ENCODE measurements around the gene NEURL1B.

Gene NEURL1B

DNA sequence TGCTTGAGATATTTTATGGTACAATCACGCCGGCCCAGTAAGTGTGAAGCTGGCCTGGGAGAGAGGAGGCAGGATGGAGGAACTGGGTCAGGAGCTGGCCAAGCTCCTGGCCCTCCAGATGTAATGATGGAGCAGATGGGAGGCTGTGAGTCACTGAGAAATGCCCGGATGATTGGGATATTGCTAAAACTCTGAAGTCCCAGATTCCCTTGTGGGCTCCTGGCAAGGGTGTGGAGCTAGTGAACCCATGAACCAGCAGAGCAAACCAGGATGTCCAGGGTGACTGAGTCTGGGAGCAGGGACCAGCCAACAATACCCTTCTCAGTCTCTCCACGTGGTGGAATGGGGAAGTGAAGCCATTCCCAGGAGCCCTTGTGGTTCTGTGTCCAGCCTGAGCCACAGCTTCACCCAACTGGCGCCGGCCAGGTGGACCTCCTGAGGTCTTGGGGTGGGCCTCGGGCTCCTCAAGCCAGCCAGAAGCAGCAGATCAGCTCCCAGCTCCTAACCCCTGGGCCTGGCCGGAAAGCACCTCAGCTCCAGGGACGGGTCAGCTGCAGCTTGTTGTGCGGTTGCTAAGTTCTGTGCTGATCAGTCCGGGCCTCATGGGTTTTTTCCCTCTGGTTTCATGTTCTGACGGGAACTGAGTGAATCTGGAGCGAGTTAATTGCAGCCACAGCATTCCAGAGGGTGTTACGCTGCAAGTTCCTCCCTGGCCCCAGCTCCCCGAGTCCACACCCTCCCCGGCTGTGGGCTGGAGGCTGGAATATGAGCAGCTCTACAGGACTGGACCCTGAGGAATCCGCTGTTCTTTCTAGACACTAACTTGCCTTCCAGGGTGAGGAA, 92.3 kb downstream of the NEURL1B start:
- no peak overlapping the region for H3K27ac ChIP-seq (ENCODE audit: extremely low read depth, low read depth, low read length)
- no peaks in the 10 kb centered on the region for H3K36me3 ChIP-seq (ENCODE audit: control insufficient read depth in 2 of 2, insufficient read depth in 1 of 2, low read length in 2 of 2)
- ChIA-PET POLR2A (interaction anchor here (0.6 to 2.8 kb wide), 5 partner anchors 28 to 502 kb away, joined by 4 to 16 read pairs (median 6); partner anchors contain the start of gene DUSP1), CTCF (interaction anchor here (0.6 to 1.2 kb wide), 4 partner anchors 19 to 363 kb away, joined by 3 to 6 read pairs (median 3); no protein-coding TSS in a partner anchor)
- TF ChIP-seq ZNF600 (tag by site-specific recombination; IDR thresholded peaks at IDR 0.05), result 0 out of 2 replicates have a peak, but pooled peaks have one; percentile 58
- no peak for TF ChIP-seq ZFP37 (tag by site-specific recombination; IDR thresholded peaks at IDR 0.05)
- no peak overlapping the region for H3K4me3 ChIP-seq (ENCODE audit: low read depth, low read length)
- no peaks in the 10 kb centered on the region for H3K9me3 ChIP-seq (ENCODE audit: control insufficient read depth, insufficient read depth, low read depth, low read length)
- H3K4me1 ChIP-seq (ENCODE audit: control insufficient read depth, insufficient read depth, low read length), result no peaks in the 10 kb centered on the region

DNA sequence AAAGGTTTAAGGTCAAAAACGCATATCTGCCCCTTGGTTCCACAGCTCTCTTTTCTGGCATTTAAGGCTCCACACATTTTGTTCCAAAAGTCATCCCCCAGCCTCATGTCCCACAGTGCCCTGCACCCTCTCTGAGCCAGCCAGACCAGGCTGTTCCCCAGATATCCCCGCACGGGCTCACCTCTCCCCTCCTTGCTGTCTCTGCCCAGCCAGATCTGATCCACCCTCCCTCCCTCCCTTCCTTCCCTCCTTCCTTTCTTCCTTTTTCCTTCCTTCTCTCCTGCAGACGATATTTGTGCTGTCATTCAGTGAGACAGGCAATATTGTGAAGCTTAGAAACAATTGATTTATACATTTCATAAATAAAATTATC, 92.9 kb downstream of the NEURL1B start:
- TF ChIP-seq ZNF341 (tag by site-specific recombination; IDR thresholded peaks at IDR 0.05; ENCODE audit: low read depth) (peak; percentile 61; the same call in 1 of the 2 replicates), PRDM1 (tag by site-specific recombination; IDR thresholded peaks at IDR 0.05) (no peak), ZSCAN16 (tag by site-specific recombination; IDR thresholded peaks at IDR 0.05) (no peak), ZNF366 (tag by site-specific recombination; conservative IDR thresholded peaks at IDR 0.05) (peak; percentile 64)
- H3K27ac ChIP-seq (ENCODE audit: extremely low read depth, low read depth, low read length), result no peak overlapping the region

GRCh38 chr5:172735141-172735831, 94.2 kb downstream of the NEURL1B start:
- H3K9me3 ChIP-seq (ENCODE audit: control insufficient read depth, insufficient read depth, low read depth, low read length), result no peaks in the 10 kb centered on the region
- TF ChIP-seq ZNF10 (tag by site-specific recombination; IDR thresholded peaks at IDR 0.05) (no peak), ZNF341 (tag by site-specific recombination; IDR thresholded peaks at IDR 0.05; ENCODE audit: low read depth) (peak; percentile 28; the same call in 1 of the 2 replicates), ZNF211 (tag by site-specific recombination; IDR thresholded peaks at IDR 0.05; ENCODE audit: low read depth) (no peak), ZNF654 (tag by site-specific recombination; IDR thresholded peaks at IDR 0.05; ENCODE audit: low read depth) (no peak), ZNF2 (tag by site-specific recombination; IDR thresholded peaks at IDR 0.05) (no peak), ZNF658 (tag by site-specific recombination; IDR thresholded peaks at IDR 0.05) (no peak), ZNF221 (tag by site-specific recombination; IDR thresholded peaks at IDR 0.05; ENCODE audit: borderline replicate concordance) (no peak), EGR2 (tag by site-specific recombination; IDR thresholded peaks at IDR 0.05; ENCODE audit: low read depth) (peak; percentile 46; the same call in 1 of the 2 replicates), ZNF202 (tag by site-specific recombination; IDR thresholded peaks at IDR 0.05; ENCODE audit: borderline replicate concordance) (no peak), ZNF133 (tag by site-specific recombination; IDR thresholded peaks at IDR 0.05) (no peak), ZNF626 (tag by site-specific recombination; IDR thresholded peaks at IDR 0.05) (no peak), ZNF544 (tag by site-specific recombination; IDR thresholded peaks at IDR 0.05) (no peak), ZFHX2 (tag by site-specific recombination; conservative IDR thresholded peaks at IDR 0.05) (peak; percentile 35; the same call in 1 of the 2 replicates), ZNF514 (tag by site-specific recombination; IDR thresholded peaks at IDR 0.05) (no peak)
- no peak overlapping the region for H3K4me3 ChIP-seq (ENCODE audit: low read depth, low read length)
- H3K36me3 ChIP-seq (ENCODE audit: control insufficient read depth in 2 of 2, insufficient read depth in 1 of 2, low read length in 2 of 2), result no peaks in the 10 kb centered on the region
- POLR2A ChIA-PET, result interaction anchor here (1.1 kb wide), 1 partner anchor 35 kb away, joined by 3 read pairs; no protein-coding TSS in a partner anchor
- no peak overlapping the region for H3K27ac ChIP-seq (ENCODE audit: extremely low read depth, low read depth, low read length)
- CTCF ChIA-PET, result no interaction called here
- H3K4me1 ChIP-seq (ENCODE audit: control insufficient read depth, insufficient read depth, low read length), result no peaks in the 10 kb centered on the region

More for the DNA sequence above, 92.9 kb downstream of the NEURL1B start:
- Histone ChIP-seq H3K36me3 (ENCODE audit: control insufficient read depth in 2 of 2, insufficient read depth in 1 of 2, low read length in 2 of 2) (no peaks in the 10 kb centered on the region), H3K4me1 (ENCODE audit: control insufficient read depth, insufficient read depth, low read length) (no peaks in the 10 kb centered on the region), H3K9me3 (ENCODE audit: control insufficient read depth, insufficient read depth, low read depth, low read length) (no peaks in the 10 kb centered on the region), H3K4me3 (ENCODE audit: low read depth, low read length) (no peak overlapping the region)
- ChIA-PET POLR2A (interaction anchor here (1.1 to 2.8 kb wide), 2 partner anchors 37 to 38 kb away, joined by 3 to 16 read pairs; partner anchors contain the start of gene DUSP1), CTCF (interaction anchor here (0.6 to 0.7 kb wide), 3 partner anchors 17 to 364 kb away, joined by 3 read pairs; no protein-coding TSS in a partner anchor)
